DMS153 treated with DMSO at 0.1 percent for 48 hours (cell line): ENCODE data around the gene TRHDE.
"Not testable (repeated sequence)": the region's sequence is repeated elsewhere in the genome, so short reads cannot be mapped to it uniquely, and the experiment has no call there.

ENCODE experiments used
- DNase-seq: peaks from one replicate; lab custom pipeline; 2025; ENCODE audit not compliant: unreplicated experiment; lab: John Stamatoyannopoulos, UW

The TRHDE gene

GRCh38 chr12:72510772-72511171 is 238.6 kb downstream of the TRHDE start:
- no peak for DNase-seq

DNA sequence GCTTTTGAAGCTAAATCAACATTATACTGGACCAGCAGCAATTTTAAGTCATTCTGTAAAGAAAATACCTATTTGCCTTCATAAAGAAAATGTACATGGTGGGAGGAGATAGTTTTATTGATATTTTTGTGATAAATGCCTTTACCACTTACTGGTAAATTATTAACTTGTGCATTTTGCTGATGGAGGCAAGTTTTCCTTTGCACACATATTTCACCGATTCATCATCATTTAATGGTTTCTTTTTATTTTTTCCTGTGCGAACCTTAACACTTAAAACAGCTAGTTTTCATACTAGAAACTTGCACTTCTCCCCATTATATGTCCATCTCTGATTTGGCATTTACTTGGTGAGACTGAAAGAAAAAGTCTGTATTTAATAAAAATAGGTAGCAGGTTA is 239.3 kb downstream of the TRHDE start:
- no peak for DNase-seq

DNA sequence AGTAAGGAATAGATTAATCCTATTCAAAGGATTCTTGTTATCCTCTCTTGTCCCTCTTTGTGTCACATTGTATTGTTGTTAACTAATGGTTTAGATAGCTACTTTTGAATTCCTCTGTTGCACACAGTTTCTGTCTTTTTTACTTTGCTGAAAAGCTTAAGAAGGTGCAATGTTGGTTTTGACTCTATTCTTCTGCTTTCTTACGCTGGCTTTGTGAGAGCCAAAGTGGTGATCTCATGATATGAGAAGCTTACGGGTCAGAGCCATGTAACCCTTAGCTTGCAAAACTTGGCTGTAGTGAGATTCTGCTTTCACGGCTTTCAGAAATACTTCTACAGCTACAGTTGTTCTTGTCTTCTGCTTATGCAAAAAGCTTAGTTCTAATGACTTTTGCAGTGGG is 239.7 kb downstream of the TRHDE start:
- no peak for DNase-seq

GRCh38 chr12:72520044-72520678 is 248.0 kb downstream of the TRHDE start:
- not testable (repeated sequence) for DNase-seq

- no peak for DNase-seq
These were observed 249.2 kb downstream of the TRHDE start for GRCh38 chr12:72521326-72521725.

DNA sequence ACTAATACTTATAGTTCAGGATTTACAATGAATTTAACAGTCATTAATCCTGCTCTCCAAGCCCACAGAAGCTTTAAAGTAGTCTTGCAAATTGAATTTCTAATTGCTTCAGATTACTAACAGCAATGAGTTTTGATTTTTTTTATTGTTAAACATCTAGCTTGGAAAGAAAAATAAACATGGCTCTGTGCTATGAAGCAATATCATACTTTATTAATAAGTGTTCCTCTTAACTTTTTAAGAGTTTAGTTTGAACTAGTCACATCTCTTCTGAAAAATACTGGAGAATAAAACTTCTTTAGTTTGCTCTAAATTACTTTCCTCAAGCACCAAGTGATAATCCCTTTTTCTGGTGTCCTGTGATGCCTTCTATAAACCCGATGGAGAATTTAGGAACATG is 250.2 kb downstream of the TRHDE start:
- no peak for DNase-seq

DNA sequence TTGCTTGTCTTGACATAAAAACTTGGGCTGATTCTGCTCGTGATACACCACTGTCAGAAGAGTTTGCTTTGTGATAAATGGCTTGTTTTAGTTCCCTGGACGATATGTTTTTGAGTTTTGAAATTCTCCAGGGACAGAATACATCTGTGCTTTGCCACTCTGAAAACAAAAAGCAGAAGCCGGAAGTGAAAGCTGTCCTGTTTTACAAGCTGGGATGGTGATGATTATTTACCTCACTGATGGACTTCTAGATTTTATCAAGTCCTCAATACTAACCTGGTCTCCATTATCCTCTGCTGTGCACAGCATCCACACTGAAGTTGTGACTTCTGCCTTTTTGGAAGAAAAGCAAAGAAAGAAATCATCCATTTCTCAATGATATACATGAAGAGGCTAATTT is 251.6 kb downstream of the TRHDE start:
- no peak for DNase-seq

DNA sequence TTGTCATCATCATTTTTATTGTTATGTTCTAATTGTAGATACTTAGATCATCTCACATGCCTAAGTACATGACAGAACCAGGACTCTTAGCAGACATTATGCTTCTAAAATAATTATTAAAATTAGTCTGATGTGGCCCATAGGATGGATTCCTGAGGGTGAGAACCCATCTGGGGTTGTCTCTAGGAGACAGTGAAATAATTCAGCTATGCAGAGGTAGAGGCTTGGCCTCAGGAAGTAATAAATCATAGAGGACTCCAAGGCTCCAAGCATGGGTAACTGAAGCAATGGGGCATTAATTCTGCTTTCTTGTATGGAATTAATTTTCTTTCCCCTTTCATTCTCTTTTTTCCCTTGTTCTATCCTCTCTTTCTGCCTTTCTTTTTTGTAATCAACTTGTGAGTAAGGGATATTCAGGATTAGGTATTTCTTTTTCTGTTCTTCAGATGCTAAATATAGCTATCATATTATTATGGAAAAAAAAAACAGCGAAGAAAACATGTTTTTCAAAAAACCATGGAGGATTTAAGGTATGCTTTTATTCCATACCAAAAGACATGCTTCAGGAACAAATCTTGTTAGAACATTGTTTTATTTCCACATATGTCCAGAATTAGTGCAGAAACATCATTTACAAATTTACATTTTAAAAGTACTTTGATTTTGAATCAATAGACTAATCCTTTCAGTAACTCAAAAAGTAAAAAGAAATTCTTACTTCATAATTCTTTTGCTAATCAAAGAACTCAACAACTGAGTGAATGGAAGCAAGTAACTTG is 263.2 kb downstream of the TRHDE start:
- no peak for DNase-seq

DNA sequence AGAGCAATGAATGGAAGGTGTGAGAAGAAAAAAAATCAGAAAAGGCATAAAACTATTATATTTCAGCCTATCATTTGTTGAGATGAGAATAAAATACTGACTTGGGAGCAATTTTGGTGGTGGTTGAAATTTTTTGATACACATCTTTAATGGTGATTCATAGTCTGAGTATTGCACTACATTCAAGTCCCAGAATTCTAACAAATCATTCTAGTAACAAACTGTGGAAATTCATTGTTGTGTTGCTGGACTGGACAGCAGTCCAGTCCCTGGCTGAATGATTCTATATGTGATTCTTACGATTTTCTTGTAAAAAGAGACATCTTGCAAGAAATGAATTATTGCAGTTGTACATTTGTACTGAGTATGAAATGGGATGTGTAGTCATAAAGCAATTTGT is 268.6 kb downstream of the TRHDE start:
- no peak for DNase-seq

DNA sequence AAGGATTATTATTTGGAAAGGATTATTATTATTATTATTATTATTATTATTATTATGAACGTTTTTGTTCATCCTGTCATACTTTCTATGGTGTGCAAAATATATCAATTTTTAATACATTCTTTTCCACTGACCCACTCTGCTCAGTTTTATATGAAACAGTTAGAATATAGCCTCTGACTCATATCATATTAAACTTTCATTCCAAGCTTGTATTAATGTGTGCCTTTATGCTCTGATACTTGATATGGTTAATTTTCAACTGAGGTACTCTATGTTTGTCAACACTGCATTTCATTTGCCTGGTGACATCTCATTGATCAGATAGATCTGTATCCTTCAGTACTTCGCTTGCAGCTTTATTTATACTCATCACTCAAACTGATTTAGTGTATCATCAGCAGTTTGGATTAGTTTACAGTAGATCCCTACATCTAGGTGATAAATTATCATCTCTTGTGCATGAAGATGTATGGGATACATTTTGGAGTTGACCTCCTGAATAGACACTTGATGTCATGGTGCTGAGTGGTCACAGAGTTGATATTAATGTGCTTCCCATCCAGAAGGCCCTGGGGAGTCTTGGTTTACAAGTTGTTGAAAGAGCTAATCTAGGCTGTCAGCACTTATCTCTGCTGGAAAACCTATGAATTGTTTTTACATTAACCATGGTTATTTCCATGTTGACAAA is 271.8 kb downstream of the TRHDE start:
- no peak for DNase-seq

DNA sequence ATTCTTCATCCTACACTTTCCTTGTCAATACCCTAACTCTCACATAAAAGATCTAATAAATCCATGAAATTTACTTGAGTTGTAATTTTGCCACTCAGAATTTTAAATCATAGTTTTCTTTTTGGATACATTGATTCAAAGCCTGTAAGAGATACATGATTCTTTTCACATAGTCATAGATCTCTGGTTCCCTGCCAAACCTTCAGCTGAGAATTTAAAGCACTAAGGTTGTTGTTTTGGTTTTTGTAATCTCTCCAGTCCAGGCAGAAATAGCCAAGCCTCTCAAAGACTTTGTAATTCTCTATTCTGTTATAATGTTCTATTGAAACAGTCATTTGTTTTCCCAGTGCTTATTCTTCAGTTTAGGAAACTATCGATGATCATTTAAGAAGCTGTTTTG is 273.9 kb downstream of the TRHDE start:
- no peak for DNase-seq

DNA sequence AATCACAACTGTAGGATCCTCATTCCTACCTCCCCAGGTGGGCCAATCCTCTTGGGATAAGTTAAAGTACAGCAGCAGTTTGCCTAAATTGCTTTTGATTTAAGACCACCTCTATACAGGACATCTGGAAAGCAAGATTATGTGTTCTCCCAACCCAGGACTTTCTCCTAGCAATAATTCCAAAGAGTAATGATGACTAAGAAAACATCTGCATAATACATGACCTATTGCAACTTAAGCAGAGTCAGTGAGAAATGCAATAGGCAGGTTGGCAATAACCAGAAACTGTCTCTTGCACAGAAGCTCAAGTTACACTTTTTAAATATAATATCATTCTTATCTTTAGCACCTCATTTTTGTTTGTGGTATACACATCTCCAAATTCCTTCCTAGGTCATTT is 275.4 kb downstream of the TRHDE start:
- DNase-seq = no peak

- DNase-seq = no peak
These were observed 277.0 kb downstream of the TRHDE start for GRCh38 chr12:72549184-72549583.

- no peak for DNase-seq
These were observed 288.0 kb downstream of the TRHDE start for GRCh38 chr12:72560003-72560769.

GRCh38 chr12:72570601-72571000 is 298.4 kb downstream of the TRHDE start:
- no peak for DNase-seq

DNA sequence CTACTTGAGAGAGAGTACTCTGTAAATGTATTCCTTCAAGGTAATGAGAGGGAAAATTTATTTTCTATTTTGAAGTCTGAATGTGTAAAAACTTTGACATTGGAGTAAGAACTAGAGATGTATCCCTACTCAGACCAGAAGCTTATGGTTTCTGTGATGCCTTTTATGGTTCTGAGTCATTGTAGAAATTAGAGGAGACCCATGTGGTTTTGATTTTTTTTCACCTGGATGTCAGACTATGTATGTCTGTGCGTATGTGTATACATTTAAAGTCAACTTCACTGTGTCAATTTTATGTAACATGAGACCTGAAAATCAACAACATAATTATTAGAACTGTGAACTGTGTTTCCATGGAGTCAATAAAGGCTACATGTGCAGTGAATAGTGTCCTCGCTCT is 302.0 kb downstream of the TRHDE start:
- DNase-seq = peak; percentile 33

DNA sequence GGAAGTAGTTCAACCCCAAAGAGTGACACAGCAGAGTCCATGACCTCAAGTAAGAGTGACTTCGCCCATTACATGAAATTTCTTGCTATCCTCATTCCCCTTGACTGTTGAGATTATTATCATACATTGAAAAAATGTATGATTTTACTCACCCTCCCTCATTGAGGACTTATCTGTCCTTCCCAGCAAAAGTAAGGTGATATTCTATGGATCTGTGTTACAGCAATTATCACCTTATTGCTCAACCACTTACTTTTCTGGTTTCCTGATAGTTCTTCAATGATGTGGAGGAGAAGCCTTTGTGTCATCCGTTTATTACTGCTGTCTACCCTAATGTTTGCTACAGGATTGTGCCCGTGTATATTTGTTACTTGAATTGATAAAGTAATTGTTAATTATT is 306.2 kb downstream of the TRHDE start:
- no peak for DNase-seq

DNA sequence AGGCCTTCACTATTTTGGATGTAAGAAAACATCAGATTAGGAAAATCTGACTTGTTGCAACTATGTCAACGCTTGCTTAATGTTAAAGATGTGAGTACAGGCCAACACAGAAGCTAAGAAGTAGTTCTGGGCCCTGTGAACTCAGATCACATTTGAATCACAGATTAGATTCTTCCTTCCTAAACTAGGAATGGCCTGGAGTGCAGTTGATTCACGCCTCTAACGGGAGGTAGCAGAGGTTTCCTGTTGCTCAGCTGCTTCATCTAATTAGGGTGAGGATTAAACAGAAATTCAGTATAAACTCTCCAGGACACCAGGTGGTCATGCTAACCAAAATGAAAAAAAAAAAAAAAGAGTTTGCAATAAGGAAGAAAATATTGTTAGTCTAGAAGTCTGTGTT is 314.3 kb downstream of the TRHDE start:
- DNase-seq = no peak

DNA sequence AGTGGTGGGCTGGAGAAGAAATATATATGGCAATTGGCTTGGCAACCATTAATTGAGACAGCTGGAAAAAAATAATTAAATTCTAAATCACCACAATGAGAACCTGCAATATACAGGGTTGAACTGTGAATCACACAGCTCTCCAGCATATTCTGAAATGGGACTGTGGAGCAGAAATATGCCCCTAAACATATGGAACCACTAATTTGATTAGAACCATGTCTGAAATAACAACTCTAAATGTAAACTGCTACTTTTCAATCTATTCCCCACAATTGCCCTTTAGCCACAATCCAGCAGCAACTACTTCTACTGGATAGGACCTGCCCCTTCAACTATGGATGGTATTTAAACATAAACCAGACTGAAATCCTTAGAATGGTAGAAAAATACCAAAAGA is 330.4 kb downstream of the TRHDE start:
- no peak for DNase-seq

- no peak for DNase-seq
These were observed 333.8 kb downstream of the TRHDE start for GRCh38 chr12:72605975-72606374.

- no peak for DNase-seq
These were observed 338.2 kb downstream of the TRHDE start for GRCh38 chr12:72610342-72610741.
